Choroid plexus epithelial cell (primary cell): ENCODE results near the gene AKT3.

Experiments
- DNase-seq: peaks from one replicate; pipeline ENCODE4 v3.0.0-alpha.2; 2010; ENCODE audit warnings: low read depth
- H3K4me3 ChIP-seq: 2 replicates; pipeline ENCODE4 v1.5.1; 2011; ENCODE audit warnings: low read depth, mild to moderate bottlenecking, control low read depth, low read length, moderate library complexity
- CTCF ChIP-seq: conservative IDR thresholded peaks from 2 replicates; pipeline ENCODE4 v1.5.1; 2011; ENCODE audit warnings: low read depth, mild to moderate bottlenecking, control low read depth, inconsistent platforms, low read length, moderate library complexity

AKT3 gene

GRCh38 chr1:243735457-243735856 lies 114.6 kb downstream of the AKT3 start:
- no peak for DNase-seq
- no peak overlapping the region for H3K4me3 ChIP-seq
- no peak for TF ChIP-seq CTCF

GRCh38 chr1:243734308-243734695 lies 115.7 kb downstream of the AKT3 start:
- H3K4me3 ChIP-seq = no peak overlapping the region
- DNase-seq = peak; percentile 52
- TF ChIP-seq CTCF = no peak

GRCh38 chr1:243733670-243734307 lies 116.3 kb downstream of the AKT3 start:
- no peak for DNase-seq
- no peak overlapping the region for H3K4me3 ChIP-seq
- no peak for TF ChIP-seq CTCF

GRCh38 chr1:243732637-243733036 lies 117.4 kb downstream of the AKT3 start:
- TF ChIP-seq CTCF = no peak
- H3K4me3 ChIP-seq = no peak overlapping the region
- DNase-seq = no peak

DNA sequence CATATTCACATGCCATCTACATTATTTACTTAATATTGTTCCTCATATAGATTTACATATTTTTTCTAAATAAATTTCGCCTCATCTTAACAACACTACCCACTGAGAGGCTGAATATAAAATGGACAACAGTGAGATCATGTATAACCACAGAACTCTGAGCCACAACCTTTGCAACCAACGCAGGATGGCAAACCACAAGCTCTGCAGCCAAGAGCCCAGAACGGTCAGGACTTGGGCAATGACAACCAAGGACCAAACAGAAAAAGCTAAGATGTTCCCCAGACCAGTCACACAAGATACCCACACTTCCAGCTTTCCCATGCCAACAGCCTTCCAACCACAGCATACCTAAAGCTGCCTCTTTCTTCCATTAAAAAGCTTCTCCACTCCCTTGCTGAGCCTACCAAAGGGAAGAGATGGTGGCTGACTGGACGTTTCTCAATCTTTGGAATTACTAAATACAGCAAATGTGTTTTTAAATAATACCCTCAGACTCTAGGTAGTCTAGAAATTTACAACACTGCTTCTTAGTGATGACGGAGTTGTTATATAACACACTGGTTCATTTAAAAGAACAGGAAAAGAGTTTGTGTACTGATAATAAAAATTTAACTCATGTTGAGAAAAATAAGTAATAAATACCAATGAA lies 117.9 kb downstream of the AKT3 start:
- no peak overlapping the region for H3K4me3 ChIP-seq
- no peak for TF ChIP-seq CTCF
- DNase-seq = no peak

- peak; percentile 82 for DNase-seq
- TF ChIP-seq CTCF = no peak
- H3K4me3 ChIP-seq = no peak overlapping the region
These were observed 118.6 kb downstream of the AKT3 start for GRCh38 chr1:243731301-243731891.
